Mammary epithelial cell (primary cell): ENCODE results near the gene SLC35B3.
"Not testable (repeated sequence)": the region's sequence is repeated elsewhere in the genome, so short reads cannot be mapped to it uniquely, and the experiment has no call there.

ENCODE experiments used
- EZH2 ChIP-seq: IDR thresholded peaks from 2 replicates; pipeline ENCODE4 v1.6.1; 2012; ENCODE audit warnings: low read length, inconsistent platforms, borderline replicate concordance
- TF ChIP-seq, protein P1 (sequence below), 2 donors: IDR thresholded peaks in 1 of 2; conservative IDR thresholded peaks in 1 of 2; 2 replicates each; pipeline ENCODE4 v1.5.1; 2011 to 2012; ENCODE audit warnings: inconsistent platforms in 2 of 2, low read length in 2 of 2, mild to moderate bottlenecking in 2 of 2, control low read depth in 1 of 2, low read depth in 1 of 2; ENCODE audit not compliant: insufficient read depth in 1 of 2; ENCODE audit errors: extremely low read depth in 1 of 2

DNA sequence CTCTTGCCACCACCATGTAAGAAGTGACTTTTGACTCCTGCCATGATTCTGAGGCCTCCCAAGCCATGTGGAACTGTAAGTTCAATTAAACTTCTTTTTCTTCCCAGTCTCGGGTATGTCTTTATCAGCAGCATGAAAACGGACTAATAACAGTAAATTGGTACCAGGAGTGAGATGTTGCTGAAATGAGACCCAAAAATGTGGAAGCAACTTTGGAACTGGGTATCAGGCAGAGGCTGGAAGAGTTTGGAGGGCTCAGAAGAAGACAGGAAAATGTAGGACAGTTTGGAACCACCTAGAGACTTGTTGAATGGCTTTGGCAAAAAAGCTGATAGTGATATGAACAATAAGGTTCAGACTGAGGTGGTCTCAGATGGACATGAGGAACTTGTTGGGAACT lies 8.8 kb downstream of the SLC35B3 start:
- TF ChIP-seq, protein P1, sequence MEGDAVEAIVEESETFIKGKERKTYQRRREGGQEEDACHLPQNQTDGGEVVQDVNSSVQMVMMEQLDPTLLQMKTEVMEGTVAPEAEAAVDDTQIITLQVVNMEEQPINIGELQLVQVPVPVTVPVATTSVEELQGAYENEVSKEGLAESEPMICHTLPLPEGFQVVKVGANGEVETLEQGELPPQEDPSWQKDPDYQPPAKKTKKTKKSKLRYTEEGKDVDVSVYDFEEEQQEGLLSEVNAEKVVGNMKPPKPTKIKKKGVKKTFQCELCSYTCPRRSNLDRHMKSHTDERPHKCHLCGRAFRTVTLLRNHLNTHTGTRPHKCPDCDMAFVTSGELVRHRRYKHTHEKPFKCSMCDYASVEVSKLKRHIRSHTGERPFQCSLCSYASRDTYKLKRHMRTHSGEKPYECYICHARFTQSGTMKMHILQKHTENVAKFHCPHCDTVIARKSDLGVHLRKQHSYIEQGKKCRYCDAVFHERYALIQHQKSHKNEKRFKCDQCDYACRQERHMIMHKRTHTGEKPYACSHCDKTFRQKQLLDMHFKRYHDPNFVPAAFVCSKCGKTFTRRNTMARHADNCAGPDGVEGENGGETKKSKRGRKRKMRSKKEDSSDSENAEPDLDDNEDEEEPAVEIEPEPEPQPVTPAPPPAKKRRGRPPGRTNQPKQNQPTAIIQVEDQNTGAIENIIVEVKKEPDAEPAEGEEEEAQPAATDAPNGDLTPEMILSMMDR (conservative IDR thresholded peaks at IDR 0.05 in 1 of 2, IDR thresholded peaks at IDR 0.05 in 1 of 2; ENCODE audit: extremely low read depth in 1 of 2, insufficient read depth in 1 of 2, low read depth in 1 of 2, low read length in 2 of 2) = not testable (repeated sequence)
- TF ChIP-seq EZH2 = not testable (repeated sequence)
